Measurements from ENCODE around the gene PGAM2. TPM values are rescaled to one million over a fixed set of nuclear protein-coding genes. Genes with fewer than 3 reads are reported as not detected.

The PGAM2 gene
- total RNA-seq, 1 experiment from 2014 or later: 0.27 TPM

DNA sequence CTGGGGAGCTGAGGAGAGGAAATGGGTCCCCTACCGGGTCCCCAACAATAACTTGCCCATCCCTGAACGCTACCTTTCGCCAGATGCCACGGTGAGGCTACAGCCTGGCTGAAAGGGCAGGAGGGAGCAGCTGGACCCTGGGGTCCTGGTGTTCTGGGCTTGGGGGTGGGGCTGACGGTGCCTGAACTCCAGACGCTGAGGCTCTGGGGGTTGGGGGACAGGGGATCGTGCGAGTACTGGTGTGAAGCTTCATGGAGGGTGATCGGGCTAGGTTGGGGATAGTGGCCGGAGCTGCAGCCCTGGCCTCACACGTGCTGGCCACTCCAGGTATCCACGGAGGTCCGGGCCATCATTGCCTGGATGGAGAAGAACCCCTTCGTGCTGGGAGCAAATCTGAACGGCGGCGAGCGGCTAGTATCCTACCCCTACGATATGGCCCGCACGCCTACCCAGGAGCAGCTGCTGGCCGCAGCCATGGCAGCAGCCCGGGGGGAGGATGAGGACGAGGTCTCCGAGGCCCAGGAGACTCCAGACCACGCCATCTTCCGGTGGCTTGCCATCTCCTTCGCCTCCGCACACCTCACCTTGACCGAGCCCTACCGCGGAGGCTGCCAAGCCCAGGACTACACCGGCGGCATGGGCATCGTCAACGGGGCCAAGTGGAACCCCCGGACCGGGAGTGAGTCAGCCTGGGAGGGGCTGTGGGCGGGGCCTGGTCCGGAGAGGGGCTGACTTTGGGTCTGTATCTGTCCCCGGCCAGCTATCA lies 47.0 kb upstream of the PGAM2 start:
- H3K27ac ChIP-seq (ENCODE audit: low read depth, low read length): no peak overlapping the region
- DNase-seq (ENCODE audit: low read depth, low spot score): no peak
- H2AFZ ChIP-seq (ENCODE audit: low read depth, low read length, poor library complexity, severe bottlenecking): no peak overlapping the region
- no peaks in the 10 kb centered on the region for H4K20me1 ChIP-seq (ENCODE audit: insufficient read depth)
- ChIA-PET RAD21 (ENCODE audit: low non-redundant PET in 1 of 2, low total read pairs in 2 of 2, uncharacterized antibody in 2 of 2, unreplicated experiment in 2 of 2) (no interaction called here), CTCF (no interaction called here), POLR2A (no interaction called here)
- no peaks in the 10 kb centered on the region for H3K9me2 ChIP-seq (ENCODE audit: insufficient read depth)
- H3K27me3 ChIP-seq (ENCODE audit: insufficient read depth, low read length): no peaks in the 10 kb centered on the region
- no peak for TF ChIP-seq EZH2phosphoT487 (IDR thresholded peaks at IDR 0.05; ENCODE audit: borderline replicate concordance)
- H3K4me1 ChIP-seq (ENCODE audit: control insufficient read depth in 1 of 2, insufficient read depth in 2 of 2, low read length in 2 of 2): no peaks in the 10 kb centered on the region
- no peaks in the 10 kb centered on the region for H3K9me3 ChIP-seq (ENCODE audit: control insufficient read depth in 1 of 2, insufficient read depth in 1 of 2, low read depth in 1 of 2, low read length in 2 of 2)
- peaks cover 9 to 15% of the 10 kb centered on the region in 2 experiments; a peak in 3 of 4 replicates for H3K36me3 ChIP-seq (ENCODE audit: control insufficient read depth in 1 of 2, insufficient read depth in 2 of 2, low read length in 2 of 2)
- no peaks in the 10 kb centered on the region for H3K79me2 ChIP-seq (ENCODE audit: insufficient read depth, low read length)
- no peak overlapping the region for H3K4me2 ChIP-seq (ENCODE audit: low read length)
- no peak overlapping the region for H3K9ac ChIP-seq (ENCODE audit: low read length)
- no peak overlapping the region for H3K4me3 ChIP-seq (replicated peaks in 1 of 2; ENCODE audit: low read depth in 1 of 2, low read length in 2 of 2)
- ATAC-seq: peak; percentile 8; the same call in 1 of the 2 replicates
- BruUV-seq (replicated peaks): no TSS peak
- intact Hi-C loops (cut with micrococcal nuclease): no loop called here

DNA sequence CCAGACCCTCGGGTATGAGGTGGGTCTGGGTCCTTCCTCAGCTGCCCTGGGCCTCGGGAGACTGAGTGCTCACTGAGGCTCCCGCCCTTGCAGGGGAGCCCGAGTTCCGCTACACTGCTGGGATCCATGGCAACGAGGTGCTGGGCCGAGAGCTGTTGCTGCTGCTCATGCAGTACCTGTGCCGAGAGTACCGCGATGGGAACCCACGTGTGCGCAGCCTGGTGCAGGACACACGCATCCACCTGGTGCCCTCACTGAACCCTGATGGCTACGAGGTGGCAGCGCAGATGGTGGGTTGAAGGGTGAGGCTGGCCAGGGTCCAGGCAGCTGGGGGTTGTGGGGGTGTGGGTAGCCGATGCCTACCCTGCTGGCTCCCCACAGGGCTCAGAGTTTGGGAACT lies 46.4 kb upstream of the PGAM2 start:
- CTCF ChIA-PET: no interaction called here
- Histone ChIP-seq H4K20me1 (ENCODE audit: insufficient read depth) (no peaks in the 10 kb centered on the region), H3K4me1 (ENCODE audit: control insufficient read depth in 1 of 2, insufficient read depth in 2 of 2, low read length in 2 of 2) (no peaks in the 10 kb centered on the region), H3K36me3 (ENCODE audit: control insufficient read depth in 1 of 2, insufficient read depth in 2 of 2, low read length in 2 of 2) (peaks cover 8 to 10% of the 10 kb centered on the region in 2 experiments; a peak in 3 of 4 replicates), H3K27me3 (ENCODE audit: insufficient read depth, low read length) (no peaks in the 10 kb centered on the region), H2AFZ (ENCODE audit: low read depth, low read length, poor library complexity, severe bottlenecking) (no peak overlapping the region), H3K9me2 (ENCODE audit: insufficient read depth) (no peaks in the 10 kb centered on the region), H3K4me2 (ENCODE audit: low read length) (no peak overlapping the region), H3K79me2 (ENCODE audit: insufficient read depth, low read length) (no peaks in the 10 kb centered on the region), H3K4me3 (replicated peaks in 1 of 2; ENCODE audit: low read depth in 1 of 2, low read length in 2 of 2) (no peak overlapping the region), H3K9ac (ENCODE audit: low read length) (no peak overlapping the region), H3K9me3 (ENCODE audit: control insufficient read depth in 1 of 2, insufficient read depth in 1 of 2, low read depth in 1 of 2, low read length in 2 of 2) (no peaks in the 10 kb centered on the region), H3K27ac (ENCODE audit: low read depth, low read length) (no peak overlapping the region)
- BruUV-seq (replicated peaks): no TSS peak
- ATAC-seq (no peak), DNase-seq (ENCODE audit: low read depth, low spot score) (no peak)
- intact Hi-C loops (cut with micrococcal nuclease): no loop called here
- POLR2A ChIA-PET: no interaction called here
- RAD21 ChIA-PET (ENCODE audit: low non-redundant PET in 1 of 2, low total read pairs in 2 of 2, uncharacterized antibody in 2 of 2, unreplicated experiment in 2 of 2): no interaction called here
- TF ChIP-seq, protein P1, sequence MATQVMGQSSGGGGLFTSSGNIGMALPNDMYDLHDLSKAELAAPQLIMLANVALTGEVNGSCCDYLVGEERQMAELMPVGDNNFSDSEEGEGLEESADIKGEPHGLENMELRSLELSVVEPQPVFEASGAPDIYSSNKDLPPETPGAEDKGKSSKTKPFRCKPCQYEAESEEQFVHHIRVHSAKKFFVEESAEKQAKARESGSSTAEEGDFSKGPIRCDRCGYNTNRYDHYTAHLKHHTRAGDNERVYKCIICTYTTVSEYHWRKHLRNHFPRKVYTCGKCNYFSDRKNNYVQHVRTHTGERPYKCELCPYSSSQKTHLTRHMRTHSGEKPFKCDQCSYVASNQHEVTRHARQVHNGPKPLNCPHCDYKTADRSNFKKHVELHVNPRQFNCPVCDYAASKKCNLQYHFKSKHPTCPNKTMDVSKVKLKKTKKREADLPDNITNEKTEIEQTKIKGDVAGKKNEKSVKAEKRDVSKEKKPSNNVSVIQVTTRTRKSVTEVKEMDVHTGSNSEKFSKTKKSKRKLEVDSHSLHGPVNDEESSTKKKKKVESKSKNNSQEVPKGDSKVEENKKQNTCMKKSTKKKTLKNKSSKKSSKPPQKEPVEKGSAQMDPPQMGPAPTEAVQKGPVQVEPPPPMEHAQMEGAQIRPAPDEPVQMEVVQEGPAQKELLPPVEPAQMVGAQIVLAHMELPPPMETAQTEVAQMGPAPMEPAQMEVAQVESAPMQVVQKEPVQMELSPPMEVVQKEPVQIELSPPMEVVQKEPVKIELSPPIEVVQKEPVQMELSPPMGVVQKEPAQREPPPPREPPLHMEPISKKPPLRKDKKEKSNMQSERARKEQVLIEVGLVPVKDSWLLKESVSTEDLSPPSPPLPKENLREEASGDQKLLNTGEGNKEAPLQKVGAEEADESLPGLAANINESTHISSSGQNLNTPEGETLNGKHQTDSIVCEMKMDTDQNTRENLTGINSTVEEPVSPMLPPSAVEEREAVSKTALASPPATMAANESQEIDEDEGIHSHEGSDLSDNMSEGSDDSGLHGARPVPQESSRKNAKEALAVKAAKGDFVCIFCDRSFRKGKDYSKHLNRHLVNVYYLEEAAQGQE (IDR thresholded peaks at IDR 0.05; ENCODE audit: low read depth): no peak
- TF ChIP-seq CBX3 (IDR thresholded peaks at IDR 0.05; ENCODE audit: low read depth) (no peak), ZFX (IDR thresholded peaks at IDR 0.05) (no peak), POLR2AphosphoS5 (IDR thresholded peaks at IDR 0.05; ENCODE audit: low read depth, low read length) (no peak), POLR2A (IDR thresholded peaks at IDR 0.05; ENCODE audit: borderline replicate concordance, extremely low read depth, insufficient read depth, insufficient read length) (no peak), FOSL1 (IDR thresholded peaks at IDR 0.05; ENCODE audit: low read depth) (no peak), SIN3A (IDR thresholded peaks at IDR 0.05; ENCODE audit: low read depth) (no peak), SRF (IDR thresholded peaks at IDR 0.05; ENCODE audit: low read depth) (no peak), SP1 (IDR thresholded peaks at IDR 0.05; ENCODE audit: low read depth) (no peak)
- TF ChIP-seq, protein P2, sequence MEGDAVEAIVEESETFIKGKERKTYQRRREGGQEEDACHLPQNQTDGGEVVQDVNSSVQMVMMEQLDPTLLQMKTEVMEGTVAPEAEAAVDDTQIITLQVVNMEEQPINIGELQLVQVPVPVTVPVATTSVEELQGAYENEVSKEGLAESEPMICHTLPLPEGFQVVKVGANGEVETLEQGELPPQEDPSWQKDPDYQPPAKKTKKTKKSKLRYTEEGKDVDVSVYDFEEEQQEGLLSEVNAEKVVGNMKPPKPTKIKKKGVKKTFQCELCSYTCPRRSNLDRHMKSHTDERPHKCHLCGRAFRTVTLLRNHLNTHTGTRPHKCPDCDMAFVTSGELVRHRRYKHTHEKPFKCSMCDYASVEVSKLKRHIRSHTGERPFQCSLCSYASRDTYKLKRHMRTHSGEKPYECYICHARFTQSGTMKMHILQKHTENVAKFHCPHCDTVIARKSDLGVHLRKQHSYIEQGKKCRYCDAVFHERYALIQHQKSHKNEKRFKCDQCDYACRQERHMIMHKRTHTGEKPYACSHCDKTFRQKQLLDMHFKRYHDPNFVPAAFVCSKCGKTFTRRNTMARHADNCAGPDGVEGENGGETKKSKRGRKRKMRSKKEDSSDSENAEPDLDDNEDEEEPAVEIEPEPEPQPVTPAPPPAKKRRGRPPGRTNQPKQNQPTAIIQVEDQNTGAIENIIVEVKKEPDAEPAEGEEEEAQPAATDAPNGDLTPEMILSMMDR (IDR thresholded peaks at IDR 0.05 in 2 of 3, conservative IDR thresholded peaks at IDR 0.05 in 1 of 3; ENCODE audit: borderline replicate concordance in 1 of 3, insufficient read depth in 1 of 3, low read depth in 2 of 3, low read length in 2 of 3): no peak
- TF ChIP-seq, protein P3, sequence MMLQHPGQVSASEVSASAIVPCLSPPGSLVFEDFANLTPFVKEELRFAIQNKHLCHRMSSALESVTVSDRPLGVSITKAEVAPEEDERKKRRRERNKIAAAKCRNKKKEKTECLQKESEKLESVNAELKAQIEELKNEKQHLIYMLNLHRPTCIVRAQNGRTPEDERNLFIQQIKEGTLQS (IDR thresholded peaks at IDR 0.05): no peak

Data from HCT116 (cell line).